SJSA1 (cell line): ENCODE data around the gene BNIP3. TPM values are rescaled to one million over a fixed set of nuclear protein-coding genes. Genes with fewer than 3 reads are reported as not detected.

Source experiments
- DNase-seq, 2 experiments: peaks; one replicate each; pipeline ENCODE4 v3.0.0-alpha.2; 2015 to 2020; ENCODE audit warnings: low spot score in 2 of 2, low read depth in 1 of 2
- H3K27ac ChIP-seq: fragments of 250-450 bp; sonication (Bioruptor Pico); 2 replicates; pipeline ENCODE4 v1.5.1; 2020; ENCODE audit warnings: mild to moderate bottlenecking, moderate library complexity
- H3K27me3 ChIP-seq: fragments of 250-450 bp; sonication (Bioruptor Pico); replicated peaks from 2 replicates; pipeline ENCODE4 v1.5.1; 2020; ENCODE audit warnings: mild to moderate bottlenecking, moderate library complexity
- H3K36me3 ChIP-seq: fragments of 250-450 bp; sonication (Bioruptor Pico); 2 replicates; pipeline ENCODE4 v1.5.1; 2020; ENCODE audit warnings: mild to moderate bottlenecking
- H3K4me1 ChIP-seq: fragments of 250-450 bp; sonication (Bioruptor Pico); replicated peaks from 2 replicates; pipeline ENCODE4 v1.6.1; 2021; ENCODE audit warnings: mild to moderate bottlenecking
- H3K4me3 ChIP-seq: fragments of 250-450 bp; sonication (Bioruptor Pico); 2 replicates; pipeline ENCODE4 v1.5.1; 2020; ENCODE audit warnings: mild to moderate bottlenecking
- H3K9me3 ChIP-seq: fragments of 250-450 bp; sonication (Bioruptor Pico); replicated peaks from 2 replicates; pipeline ENCODE4 v1.5.1; 2020; ENCODE audit warnings: mild to moderate bottlenecking
- total RNA-seq: library from RNA; depleted of rRNA; stranded (reverse); fragments of >200 nt; shearing (Covaris generic); gene quantifications from 2 replicates; pipeline ENCODE4 v1.2.3, GENCODE V29; 2014; rRNA removed

Gene BNIP3, protein sequence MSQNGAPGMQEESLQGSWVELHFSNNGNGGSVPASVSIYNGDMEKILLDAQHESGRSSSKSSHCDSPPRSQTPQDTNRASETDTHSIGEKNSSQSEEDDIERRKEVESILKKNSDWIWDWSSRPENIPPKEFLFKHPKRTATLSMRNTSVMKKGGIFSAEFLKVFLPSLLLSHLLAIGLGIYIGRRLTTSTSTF
- 145 and 166 TPM in 2 replicates for total RNA-seq

DNA sequence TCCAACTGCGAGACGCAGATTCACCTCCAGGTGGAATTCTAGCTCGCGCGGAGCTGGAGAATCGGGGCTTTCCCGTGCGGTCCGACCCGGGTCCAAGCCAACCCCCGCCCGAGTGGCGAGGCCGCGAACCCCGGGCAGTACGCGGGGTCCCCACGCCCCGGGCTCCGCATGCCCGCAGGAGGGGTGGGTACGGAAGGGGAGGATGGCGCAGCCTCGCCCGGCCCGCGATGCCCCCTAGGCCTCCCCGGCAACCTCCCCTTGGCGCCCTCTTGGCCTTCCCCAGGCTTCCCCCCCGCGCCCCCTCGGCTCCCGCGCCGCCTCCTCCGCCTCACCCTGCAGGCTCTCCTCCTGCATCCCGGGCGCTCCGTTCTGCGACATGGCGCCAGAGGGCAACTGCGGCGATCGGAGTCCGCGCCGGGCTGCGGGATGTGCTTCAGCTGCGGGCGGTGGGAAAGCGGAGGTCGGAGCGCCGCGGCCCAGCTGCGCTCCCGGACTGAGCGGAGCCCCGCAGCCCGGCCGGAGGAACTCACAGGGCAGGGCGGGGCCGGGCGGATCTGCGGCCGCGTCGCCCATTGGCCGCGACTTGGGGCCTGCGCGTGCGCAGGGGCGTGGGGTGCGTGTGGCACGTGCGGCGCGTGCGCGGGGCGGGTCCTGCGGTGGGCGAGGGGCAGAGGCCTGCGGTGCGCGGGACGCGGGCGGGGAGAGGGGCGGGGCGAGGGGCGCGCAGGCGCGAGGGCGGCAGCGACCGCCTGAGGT lies at the start of gene BNIP3:
Gene BNIP3 (minus strand): TSS at position 495 of the 756 bp plus-strand sequence. CDS start 117 bp downstream, at position 378.
- Histone ChIP-seq H3K27ac (peak within 1 kb of the TSS; percentile 62), H3K4me3 (peak within 1 kb of the TSS; percentile 88), H3K9me3 (0 out of 2 replicates have a peak, but pooled peaks cover 5% of the 10 kb centered on the region), H3K27me3 (no peaks in the 10 kb centered on the region), H3K4me1 (peaks cover 41% of the 10 kb centered on the region), H3K36me3 (peaks cover 21% of the 10 kb centered on the region)
- peak; percentile 83 to 95 for DNase-seq

DNA sequence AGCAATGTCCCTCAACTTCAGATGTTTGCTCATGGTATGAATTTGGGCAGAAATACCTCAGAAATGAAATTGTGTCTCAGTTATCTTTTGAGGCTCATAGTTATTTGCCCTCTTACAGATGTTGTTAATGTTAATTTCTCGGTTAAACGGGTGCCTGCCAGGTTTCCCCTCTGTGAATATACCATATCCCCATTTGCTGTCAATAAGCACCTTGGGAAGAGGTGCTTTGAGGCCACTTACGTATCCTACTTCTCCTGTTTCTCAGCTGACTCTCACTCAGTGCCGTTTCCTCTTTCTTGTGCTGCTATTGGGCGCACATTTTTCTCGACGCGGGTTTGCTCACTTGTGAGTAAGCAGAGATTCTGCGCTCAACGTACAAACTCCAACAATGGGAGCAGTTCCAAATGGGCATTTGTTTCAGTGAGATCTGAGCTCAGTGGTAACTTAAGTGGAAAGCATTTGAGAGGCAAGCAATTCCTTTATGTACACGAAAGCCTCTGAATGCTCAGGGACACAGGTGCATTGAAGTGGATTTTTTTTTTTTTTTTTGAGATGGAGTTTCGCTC lies 49.3 kb upstream of the BNIP3 start:
- Histone ChIP-seq H3K27me3 (peaks cover 42% of the 10 kb centered on the region), H3K4me1 (peaks cover 7% of the 10 kb centered on the region), H3K36me3 (no peaks in the 10 kb centered on the region), H3K27ac (no peak overlapping the region), H3K4me3 (no peak overlapping the region), H3K9me3 (no peaks in the 10 kb centered on the region)
- no peak for DNase-seq

DNA sequence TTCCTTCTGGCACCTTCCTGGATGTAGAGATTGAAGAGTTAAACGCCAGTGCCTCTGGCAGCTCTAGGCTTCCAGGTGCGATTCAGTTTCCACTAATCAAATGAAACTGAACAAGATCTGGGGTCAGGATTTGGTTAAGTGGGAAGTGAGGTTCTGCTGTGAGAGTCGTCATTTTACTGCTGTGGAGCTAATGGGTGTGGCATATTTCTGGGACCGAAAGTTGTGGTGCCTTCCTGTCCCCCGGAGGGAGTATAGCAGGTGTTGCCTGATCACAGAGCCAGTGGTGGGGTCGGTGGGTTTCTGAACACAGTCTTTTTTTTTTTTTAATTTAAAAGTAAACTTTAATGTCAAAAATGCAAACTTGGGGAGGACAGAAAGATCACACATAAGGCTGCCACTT lies 47.0 kb upstream of the BNIP3 start:
- H3K4me3 ChIP-seq = no peak overlapping the region
- no peaks in the 10 kb centered on the region for H3K9me3 ChIP-seq
- H3K36me3 ChIP-seq = no peaks in the 10 kb centered on the region
- no peak for DNase-seq
- peaks cover 9% of the 10 kb centered on the region for H3K4me1 ChIP-seq
- peaks cover 40% of the 10 kb centered on the region for H3K27me3 ChIP-seq
- no peak overlapping the region for H3K27ac ChIP-seq

DNA sequence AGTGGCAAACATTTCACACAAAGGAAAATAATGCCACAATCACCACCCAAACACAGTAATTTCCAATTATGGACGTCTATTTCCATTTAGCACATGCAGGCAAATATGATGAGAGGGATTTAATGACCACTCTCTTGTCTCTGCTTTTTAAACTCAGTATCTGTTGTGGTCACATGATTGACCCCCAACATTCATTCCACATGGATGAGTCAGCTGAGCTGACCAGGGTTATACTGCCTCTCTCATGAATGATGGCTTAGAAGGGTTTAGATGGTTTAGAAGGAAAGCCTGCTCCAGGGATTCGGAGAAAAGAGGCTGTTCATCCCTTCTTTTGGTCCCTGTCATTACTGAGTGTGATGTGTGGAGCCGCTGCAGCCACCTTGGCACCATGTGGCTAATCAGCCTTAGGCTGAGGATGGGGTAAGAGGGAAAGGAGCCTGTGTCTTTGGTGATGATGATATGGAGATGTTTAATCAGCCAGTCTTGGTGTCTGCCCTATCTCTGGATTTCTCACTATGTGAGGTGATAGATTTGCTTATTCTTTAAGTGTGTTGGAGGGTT lies 45.8 kb upstream of the BNIP3 start:
- no peak overlapping the region for H3K4me3 ChIP-seq
- peak in 1 of 2 experiments; percentile 40 for DNase-seq
- H3K27ac ChIP-seq = no peak overlapping the region
- H3K4me1 ChIP-seq = peaks cover 18% of the 10 kb centered on the region
- H3K27me3 ChIP-seq = peaks cover 30% of the 10 kb centered on the region
- H3K36me3 ChIP-seq = no peaks in the 10 kb centered on the region
- H3K9me3 ChIP-seq = no peaks in the 10 kb centered on the region

DNA sequence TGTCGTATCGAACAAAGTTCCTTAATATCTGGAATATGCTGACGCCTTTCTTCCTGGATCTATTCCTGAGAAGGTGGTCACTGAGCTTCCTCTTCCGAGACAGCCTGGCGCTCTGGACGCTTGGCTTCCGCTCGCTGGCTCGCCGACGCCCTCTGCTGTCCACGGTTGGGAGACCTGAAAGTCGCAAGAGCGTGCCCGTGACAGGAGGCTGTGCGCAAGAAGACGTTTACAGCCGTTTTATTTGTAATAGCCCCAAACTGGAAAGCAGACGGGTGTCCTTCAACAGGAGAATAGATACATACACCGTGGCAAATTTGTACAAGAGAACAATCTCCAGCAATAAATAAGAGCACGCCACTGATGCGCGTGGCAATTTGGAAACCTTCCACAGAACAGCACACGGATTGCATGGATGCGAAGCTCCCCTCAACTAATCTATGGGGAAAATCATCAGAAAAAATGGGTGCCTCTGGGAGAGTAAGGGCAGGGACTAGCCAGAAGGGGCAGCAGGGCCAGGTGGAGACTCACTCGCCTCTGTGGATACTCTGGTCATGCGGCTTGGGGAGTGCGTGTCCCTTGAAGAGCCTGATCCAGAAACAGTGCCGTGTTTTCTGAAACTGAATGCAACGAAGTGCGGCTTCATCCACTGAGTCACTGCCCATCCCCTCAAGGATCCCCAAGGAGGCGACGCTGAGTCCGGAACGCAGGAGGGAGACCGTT lies 41.5 kb upstream of the BNIP3 start:
- H3K9me3 ChIP-seq = no peaks in the 10 kb centered on the region
- peaks cover 18% of the 10 kb centered on the region for H3K4me1 ChIP-seq
- H3K4me3 ChIP-seq = peak overlapping the region; percentile 18
- peak; percentile 80 for DNase-seq
- no peak overlapping the region for H3K27ac ChIP-seq
- peaks cover 15% of the 10 kb centered on the region for H3K27me3 ChIP-seq
- no peaks in the 10 kb centered on the region for H3K36me3 ChIP-seq

DNA sequence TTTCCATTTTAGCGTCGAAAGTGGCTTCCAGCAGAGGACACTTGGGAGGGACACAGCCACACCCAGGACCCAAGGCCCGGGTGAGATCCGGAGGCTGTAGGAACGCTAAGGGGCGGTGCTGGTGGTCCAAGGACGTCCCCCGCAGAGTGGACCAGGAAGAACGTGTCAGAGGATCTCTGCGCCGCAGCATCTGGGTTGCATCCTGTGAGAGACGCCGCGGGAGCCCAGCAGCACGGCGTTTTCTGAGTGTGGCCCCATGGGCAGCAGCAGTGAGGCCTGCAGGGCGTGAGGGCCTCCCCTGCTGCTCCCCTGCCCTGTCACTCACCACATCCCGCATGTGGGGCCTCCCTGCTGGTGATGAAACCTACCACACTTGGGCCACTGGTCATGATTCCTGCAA lies 40.5 kb upstream of the BNIP3 start:
- Histone ChIP-seq H3K36me3 (no peaks in the 10 kb centered on the region), H3K9me3 (no peaks in the 10 kb centered on the region), H3K27me3 (peaks cover 16% of the 10 kb centered on the region), H3K27ac (no peak overlapping the region), H3K4me3 (no peak overlapping the region), H3K4me1 (peaks cover 14% of the 10 kb centered on the region)
- no peak for DNase-seq

DNA sequence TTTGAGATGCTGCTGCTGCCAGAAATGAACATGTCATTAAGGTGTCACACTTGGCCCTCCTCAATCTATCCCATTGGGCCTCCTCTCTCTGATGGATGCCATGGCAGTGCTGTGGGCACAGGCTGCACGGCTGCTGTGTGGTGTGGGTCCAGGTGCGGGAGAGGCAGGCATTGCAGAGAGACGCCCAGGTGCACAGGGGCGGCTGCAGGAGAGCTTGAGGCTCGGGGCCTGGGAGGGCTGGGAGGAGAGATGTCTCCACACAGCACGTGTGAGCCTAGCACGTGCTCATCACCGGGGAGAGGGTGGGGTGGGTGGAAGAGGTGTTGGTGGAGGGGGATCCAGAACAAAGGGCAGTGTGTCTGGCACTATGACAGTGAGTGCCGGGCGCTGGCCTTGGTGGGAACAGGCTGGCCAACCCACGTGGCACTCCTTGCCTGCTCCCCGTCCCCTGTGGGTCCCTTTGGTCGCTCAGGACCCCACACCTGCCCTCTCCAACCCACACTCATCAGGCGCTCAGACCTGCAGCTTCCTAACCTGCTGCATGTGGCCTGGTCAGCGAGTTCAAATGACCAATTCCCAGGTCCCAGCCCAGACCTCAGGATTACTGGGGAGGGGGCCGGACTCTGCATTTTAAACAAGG lies 39.9 kb upstream of the BNIP3 start:
- peaks cover 11% of the 10 kb centered on the region for H3K4me1 ChIP-seq
- no peak for DNase-seq
- H3K9me3 ChIP-seq = no peaks in the 10 kb centered on the region
- no peak overlapping the region for H3K27ac ChIP-seq
- peaks cover 22% of the 10 kb centered on the region for H3K27me3 ChIP-seq
- no peaks in the 10 kb centered on the region for H3K36me3 ChIP-seq
- no peak overlapping the region for H3K4me3 ChIP-seq

DNA sequence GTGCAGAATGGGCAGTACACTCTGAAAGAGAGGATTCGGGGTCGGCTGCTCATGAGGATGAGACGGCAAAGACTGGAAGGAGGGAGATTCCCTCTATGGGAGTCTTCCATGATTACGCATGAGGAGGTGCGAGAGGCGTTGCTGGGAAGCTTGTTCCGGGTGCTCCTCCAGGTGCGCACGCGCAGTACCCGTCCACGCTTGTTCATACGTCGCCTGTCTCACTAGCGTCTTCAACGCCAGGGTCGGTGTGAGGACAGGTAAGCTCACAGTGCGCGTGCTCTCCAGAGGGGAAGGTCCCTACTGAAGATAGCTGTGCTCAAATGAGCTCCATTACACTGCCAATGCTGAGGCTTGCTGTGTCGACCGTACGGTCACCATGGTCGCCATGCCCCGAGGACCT lies 39.3 kb upstream of the BNIP3 start:
- no peak for DNase-seq
- H3K4me3 ChIP-seq = no peak overlapping the region
- peaks cover 22% of the 10 kb centered on the region for H3K27me3 ChIP-seq
- H3K9me3 ChIP-seq = no peaks in the 10 kb centered on the region
- H3K27ac ChIP-seq = no peak overlapping the region
- H3K36me3 ChIP-seq = no peaks in the 10 kb centered on the region
- H3K4me1 ChIP-seq = peaks cover 11% of the 10 kb centered on the region

DNA sequence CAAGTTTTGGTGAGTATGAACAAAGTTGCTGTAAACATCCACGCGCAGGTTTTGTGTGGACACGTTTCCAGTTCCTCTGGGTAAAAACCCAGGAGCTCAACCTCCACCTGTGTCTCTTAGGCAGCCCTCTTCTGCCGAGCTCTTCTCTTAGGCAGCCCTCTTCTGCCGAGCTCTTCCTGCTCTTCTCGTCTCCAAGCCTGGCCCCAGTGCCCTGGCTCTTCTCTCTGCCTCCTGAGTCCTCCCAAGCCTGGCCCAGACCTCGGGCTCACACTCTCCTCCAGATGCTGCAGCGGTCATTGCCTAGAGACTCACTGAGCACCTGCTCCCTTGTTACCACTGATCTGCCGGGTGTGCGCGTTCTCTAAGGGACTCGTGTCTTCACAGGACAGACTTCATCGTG lies 38.7 kb upstream of the BNIP3 start:
- no peaks in the 10 kb centered on the region for H3K36me3 ChIP-seq
- DNase-seq = no peak
- H3K4me1 ChIP-seq = peaks cover 11% of the 10 kb centered on the region
- no peak overlapping the region for H3K4me3 ChIP-seq
- peaks cover 19% of the 10 kb centered on the region; the same call in 1 of the 2 replicates for H3K27me3 ChIP-seq
- no peaks in the 10 kb centered on the region for H3K9me3 ChIP-seq
- H3K27ac ChIP-seq = no peak overlapping the region

DNA sequence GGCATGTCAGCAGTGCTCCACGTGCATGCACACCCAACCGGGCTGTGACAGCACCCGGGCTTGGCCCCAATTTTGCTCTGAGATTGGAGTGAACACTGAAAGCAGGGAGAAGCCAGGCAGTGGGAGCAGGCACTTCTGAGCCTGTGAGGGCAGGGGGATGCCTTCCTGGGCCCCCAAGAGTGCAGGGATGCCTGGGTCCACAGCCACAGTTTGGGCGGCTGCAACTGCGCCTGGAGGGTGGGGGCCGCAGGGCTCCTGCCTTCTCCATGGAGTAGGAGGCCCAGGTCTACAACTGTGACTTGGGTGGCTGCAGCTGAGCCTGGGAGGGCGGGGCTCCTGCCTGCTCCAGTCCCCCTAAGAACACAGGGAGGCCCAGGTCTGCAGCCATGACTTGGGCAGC lies 37.6 kb upstream of the BNIP3 start:
- Histone ChIP-seq H3K4me1 (peaks cover 11% of the 10 kb centered on the region), H3K9me3 (no peaks in the 10 kb centered on the region), H3K4me3 (no peak overlapping the region), H3K27me3 (peaks cover 14% of the 10 kb centered on the region; the same call in 1 of the 2 replicates), H3K36me3 (no peaks in the 10 kb centered on the region), H3K27ac (no peak overlapping the region)
- no peak for DNase-seq

DNA sequence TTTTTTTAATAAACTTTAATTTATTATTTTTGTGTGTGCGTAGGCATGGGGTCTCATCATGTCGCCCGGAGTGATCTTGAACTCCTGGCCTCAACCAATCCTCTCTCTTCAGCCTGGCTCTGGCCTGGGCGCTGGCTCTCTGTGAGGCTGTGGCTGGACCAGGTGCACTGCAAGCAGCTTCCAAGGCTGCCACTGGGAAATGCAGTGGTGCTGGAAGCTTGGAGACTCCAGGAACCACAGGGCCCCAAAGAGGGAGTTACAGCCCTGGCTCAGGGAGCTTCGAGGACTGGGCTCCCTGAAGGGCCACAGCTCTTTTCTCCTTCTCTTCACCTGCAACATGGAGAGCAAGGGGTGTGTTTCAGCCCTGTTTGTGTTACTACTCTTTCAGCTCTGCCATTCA lies 36.7 kb upstream of the BNIP3 start:
- Histone ChIP-seq H3K9me3 (no peaks in the 10 kb centered on the region), H3K4me1 (peaks cover 6% of the 10 kb centered on the region), H3K4me3 (no peak overlapping the region), H3K27me3 (0 out of 2 replicates have a peak, but pooled peaks cover 7% of the 10 kb centered on the region), H3K36me3 (no peaks in the 10 kb centered on the region), H3K27ac (no peak overlapping the region)
- no peak for DNase-seq

DNA sequence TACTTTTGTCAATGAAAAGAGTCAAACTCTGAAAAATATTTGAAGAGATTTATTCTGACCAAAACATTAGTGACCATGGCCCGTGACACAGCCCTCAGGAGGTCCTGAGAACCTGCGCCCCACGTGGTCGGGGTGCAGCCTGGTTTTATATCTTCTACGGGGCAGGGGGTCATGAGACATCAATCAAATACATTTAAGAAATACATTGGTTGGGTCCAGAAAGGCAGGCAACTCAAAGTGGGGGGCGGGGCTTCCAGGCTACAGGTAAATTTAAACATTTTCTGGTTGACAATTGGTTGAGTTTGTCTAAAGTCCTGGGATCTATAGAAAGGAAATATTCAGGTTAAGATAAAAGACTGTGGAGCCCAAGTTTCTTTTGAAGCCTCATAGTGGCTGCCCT lies 34.8 kb upstream of the BNIP3 start:
- Histone ChIP-seq H3K4me1 (no peaks in the 10 kb centered on the region), H3K27ac (no peak overlapping the region), H3K27me3 (0 out of 2 replicates have a peak, but pooled peaks cover 17% of the 10 kb centered on the region), H3K36me3 (no peaks in the 10 kb centered on the region), H3K9me3 (no peaks in the 10 kb centered on the region), H3K4me3 (no peak overlapping the region)
- no peak for DNase-seq

DNA sequence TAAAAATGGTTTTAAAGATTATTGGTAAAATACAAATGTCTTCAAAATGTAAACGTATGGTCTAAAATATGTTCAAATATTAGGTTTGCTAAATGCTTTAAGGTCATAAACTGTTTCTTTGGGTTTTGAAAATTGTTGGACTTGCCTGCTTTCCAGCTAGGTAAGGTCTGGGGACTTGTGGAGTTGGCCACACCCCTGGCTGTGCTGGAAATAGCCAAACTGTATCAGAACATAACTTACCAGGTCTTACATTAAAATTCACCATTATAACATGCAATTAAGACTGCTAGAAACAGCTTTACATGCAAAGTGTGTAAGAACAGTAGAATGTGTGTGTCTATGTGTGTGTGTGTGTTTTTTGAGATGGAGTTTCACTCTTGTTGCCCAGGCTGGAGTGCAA lies 29.7 kb upstream of the BNIP3 start:
- H3K36me3 ChIP-seq = no peaks in the 10 kb centered on the region
- H3K27me3 ChIP-seq = peaks cover 24% of the 10 kb centered on the region
- H3K4me3 ChIP-seq = no peak overlapping the region
- H3K9me3 ChIP-seq = no peaks in the 10 kb centered on the region
- no peaks in the 10 kb centered on the region for H3K4me1 ChIP-seq
- H3K27ac ChIP-seq = no peak overlapping the region
- no peak for DNase-seq
